Measurements from ENCODE around the gene GNAI3.

DNA sequence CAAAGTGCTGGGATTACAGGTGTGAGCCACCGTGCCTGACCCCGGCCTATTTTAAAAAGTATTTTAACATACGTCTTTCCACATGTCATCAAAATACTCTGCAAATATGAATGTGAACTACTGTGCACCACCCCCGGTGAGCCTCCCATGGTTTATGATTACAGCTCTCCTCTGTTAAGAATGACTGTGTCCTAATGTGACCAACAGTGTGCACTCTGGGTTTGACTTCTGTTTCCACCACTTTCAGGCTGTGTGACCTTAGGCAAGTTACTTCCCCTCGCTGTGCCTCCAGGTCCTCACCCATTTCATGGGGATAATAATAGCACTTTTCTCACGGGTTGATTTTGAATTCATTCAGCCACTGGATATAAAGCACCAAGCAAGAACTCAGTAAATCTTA is 85.9 kb downstream of the GNAI3 start:
- TF ChIP-seq EZH2 (IDR thresholded peaks at IDR 0.05; ENCODE audit: low read length, unreplicated experiment) = no peak
- TF ChIP-seq, protein P1, sequence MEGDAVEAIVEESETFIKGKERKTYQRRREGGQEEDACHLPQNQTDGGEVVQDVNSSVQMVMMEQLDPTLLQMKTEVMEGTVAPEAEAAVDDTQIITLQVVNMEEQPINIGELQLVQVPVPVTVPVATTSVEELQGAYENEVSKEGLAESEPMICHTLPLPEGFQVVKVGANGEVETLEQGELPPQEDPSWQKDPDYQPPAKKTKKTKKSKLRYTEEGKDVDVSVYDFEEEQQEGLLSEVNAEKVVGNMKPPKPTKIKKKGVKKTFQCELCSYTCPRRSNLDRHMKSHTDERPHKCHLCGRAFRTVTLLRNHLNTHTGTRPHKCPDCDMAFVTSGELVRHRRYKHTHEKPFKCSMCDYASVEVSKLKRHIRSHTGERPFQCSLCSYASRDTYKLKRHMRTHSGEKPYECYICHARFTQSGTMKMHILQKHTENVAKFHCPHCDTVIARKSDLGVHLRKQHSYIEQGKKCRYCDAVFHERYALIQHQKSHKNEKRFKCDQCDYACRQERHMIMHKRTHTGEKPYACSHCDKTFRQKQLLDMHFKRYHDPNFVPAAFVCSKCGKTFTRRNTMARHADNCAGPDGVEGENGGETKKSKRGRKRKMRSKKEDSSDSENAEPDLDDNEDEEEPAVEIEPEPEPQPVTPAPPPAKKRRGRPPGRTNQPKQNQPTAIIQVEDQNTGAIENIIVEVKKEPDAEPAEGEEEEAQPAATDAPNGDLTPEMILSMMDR (conservative IDR thresholded peaks at IDR 0.05; ENCODE audit: low read depth, low read length) = no peak
- TF ChIP-seq EZH2phosphoT487 (IDR thresholded peaks at IDR 0.05; ENCODE audit: borderline replicate concordance, low read length) = no peak

All from PC-3 (cell line).